Mesodermal cell (in vitro differentiated cells): Measurements from ENCODE around the gene PRKAR1B.

Experiments
- H3K27ac ChIP-seq: 2 replicates; pipeline ENCODE4 v1.7.0; 2013; ENCODE audit warnings: mild to moderate bottlenecking, low read depth, low read length, moderate library complexity; ENCODE audit not compliant: severe bottlenecking
- H3K36me3 ChIP-seq: 2 replicates; pipeline ENCODE4 v1.7.1; 2013; ENCODE audit warnings: mild to moderate bottlenecking, low read length, moderate library complexity; ENCODE audit not compliant: control insufficient read depth, insufficient read depth
- H3K4me1 ChIP-seq: one replicate; pipeline ENCODE4 v1.7.1; 2013; ENCODE audit warnings: mild to moderate bottlenecking, low read length; ENCODE audit not compliant: insufficient read depth, control insufficient read depth, poor library complexity, severe bottlenecking
- H3K4me3 ChIP-seq: 2 replicates; pipeline ENCODE4 v1.7.0; 2013; ENCODE audit warnings: low read length, control low read depth, mild to moderate bottlenecking; ENCODE audit not compliant: insufficient read depth, poor library complexity, severe bottlenecking; ENCODE audit errors: extremely low read depth
- H3K9me3 ChIP-seq: 2 replicates; pipeline ENCODE4 v1.7.1; 2013; ENCODE audit warnings: mild to moderate bottlenecking, low read length, moderate library complexity; ENCODE audit not compliant: control insufficient read depth
- WGBS, 2 experiments: methylation state at CpG; one replicate each; pipeline ENCODE4 v1.1.5; 2013; ENCODE audit warnings: missing lambda C conversion rate in 2 of 2; ENCODE audit not compliant: insufficient coverage in 2 of 2; 5-methylcytosine and 5-hydroxymethylcytosine counted together

Gene PRKAR1B

GRCh38 chr7:676246-676971, 50.7 kb downstream of the PRKAR1B start:
- WGBS, 2 experiments, result 93% methylated on average over 28 to 32 of the region's 40 CpGs
- Histone ChIP-seq H3K4me1 (no peaks in the 10 kb centered on the region), H3K9me3 (peaks cover 8% of the 10 kb centered on the region), H3K36me3 (peaks cover 8% of the 10 kb centered on the region), H3K4me3 (no peak overlapping the region), H3K27ac (no peak overlapping the region)

GRCh38 chr7:674454-675410, 52.3 kb downstream of the PRKAR1B start:
- Histone ChIP-seq H3K4me1 (no peaks in the 10 kb centered on the region), H3K4me3 (no peak overlapping the region), H3K9me3 (peaks cover 8% of the 10 kb centered on the region), H3K27ac (no peak overlapping the region), H3K36me3 (peaks cover 8% of the 10 kb centered on the region)
- 93 to 98% methylated on average over 12 of the region's 16 CpGs for WGBS, 2 experiments

- Histone ChIP-seq H3K36me3 (peaks cover 4% of the 10 kb centered on the region), H3K27ac (no peak overlapping the region), H3K4me1 (no peaks in the 10 kb centered on the region), H3K4me3 (no peak overlapping the region), H3K9me3 (peaks cover 12% of the 10 kb centered on the region)
- WGBS, 2 experiments, result 89 to 93% methylated on average over 10 to 13 of the region's 13 CpGs
These were observed 53.2 kb downstream of the PRKAR1B start for GRCh38 chr7:673681-674453.

GRCh38 chr7:672891-673290, 54.2 kb downstream of the PRKAR1B start:
- H3K36me3 ChIP-seq, result no peaks in the 10 kb centered on the region
- H3K27ac ChIP-seq, result no peak overlapping the region
- peaks cover 12% of the 10 kb centered on the region for H3K9me3 ChIP-seq
- WGBS, 2 experiments, result 91% methylated on average over 4 of the region's 8 CpGs; no CpG with 5 or more reads in 1 of the 2 experiments
- no peak overlapping the region for H3K4me3 ChIP-seq
- no peaks in the 10 kb centered on the region for H3K4me1 ChIP-seq

- 91 to 92% methylated on average over 8 to 9 of the region's 10 CpGs for WGBS, 2 experiments
- Histone ChIP-seq H3K36me3 (no peaks in the 10 kb centered on the region), H3K27ac (no peak overlapping the region), H3K4me3 (no peak overlapping the region), H3K4me1 (no peaks in the 10 kb centered on the region), H3K9me3 (peaks cover 12% of the 10 kb centered on the region)
These were observed 55.6 kb downstream of the PRKAR1B start for GRCh38 chr7:671415-672042.

GRCh38 chr7:670501-671390, 56.3 kb downstream of the PRKAR1B start:
- H3K36me3 ChIP-seq, result no peaks in the 10 kb centered on the region
- no peak overlapping the region for H3K4me3 ChIP-seq
- H3K9me3 ChIP-seq, result peaks cover 12% of the 10 kb centered on the region
- no peak overlapping the region for H3K27ac ChIP-seq
- WGBS, 2 experiments, result 94 to 96% methylated on average over 48 to 50 of the region's 54 CpGs
- H3K4me1 ChIP-seq, result no peaks in the 10 kb centered on the region

GRCh38 chr7:668958-669357, 58.1 kb downstream of the PRKAR1B start:
- no peak overlapping the region for H3K4me3 ChIP-seq
- peaks cover 4% of the 10 kb centered on the region for H3K9me3 ChIP-seq
- H3K4me1 ChIP-seq, result peaks cover 3% of the 10 kb centered on the region
- H3K27ac ChIP-seq, result no peak overlapping the region
- no peaks in the 10 kb centered on the region for H3K36me3 ChIP-seq
- WGBS, 2 experiments, result 93 to 96% methylated on average over 3 of the region's 4 CpGs

GRCh38 chr7:668139-668931, 58.7 kb downstream of the PRKAR1B start:
- 94 to 95% methylated on average over 15 to 16 of the region's 16 CpGs for WGBS, 2 experiments
- Histone ChIP-seq H3K4me1 (peaks cover 3% of the 10 kb centered on the region), H3K27ac (no peak overlapping the region), H3K4me3 (no peak overlapping the region), H3K36me3 (no peaks in the 10 kb centered on the region), H3K9me3 (peaks cover 4% of the 10 kb centered on the region)
